Skeletal muscle tissue (tissue), 4 donors: ENCODE data around the gene ALOX15. TPM values are rescaled to one million over a fixed set of nuclear protein-coding genes. Genes with fewer than 3 reads are reported as not detected.
"Not testable (repeated sequence)": the region's sequence is repeated elsewhere in the genome, so short reads cannot be mapped to it uniquely, and the experiment has no call there.

Experiments used
- H3K27ac ChIP-seq: one replicate; pipeline ENCODE4 v1.7.0; 2013; ENCODE audit warnings: mild to moderate bottlenecking, low read depth, low read length, inconsistent platforms
- H3K27me3 ChIP-seq, 3 donors: one replicate each; pipeline ENCODE4 v1.7.0; 2013; ENCODE audit warnings: low read length in 3 of 3; ENCODE audit not compliant: control insufficient read depth in 3 of 3, insufficient read depth in 3 of 3
- H3K36me3 ChIP-seq, 3 donors: one replicate each; pipeline ENCODE4 v1.7.0; 2013; ENCODE audit warnings: low read length in 3 of 3; ENCODE audit not compliant: control insufficient read depth in 3 of 3, insufficient read depth in 3 of 3
- H3K4me1 ChIP-seq, 3 donors: one replicate each; pipeline ENCODE4 v1.7.0; 2013; ENCODE audit warnings: low read length in 3 of 3, mild to moderate bottlenecking in 3 of 3; ENCODE audit not compliant: control insufficient read depth in 3 of 3, insufficient read depth in 3 of 3
- H3K4me3 ChIP-seq, 3 donors: one replicate each; pipeline ENCODE4 v1.7.0; 2013; ENCODE audit warnings: low read length in 3 of 3
- H3K9ac ChIP-seq, 3 donors: one replicate each; pipeline ENCODE4 v1.7.0; 2013; ENCODE audit warnings: low read length in 3 of 3, mild to moderate bottlenecking in 3 of 3, moderate library complexity in 2 of 3, low read depth in 1 of 3
- H3K9me3 ChIP-seq, 3 donors: one replicate each; pipeline ENCODE4 v1.7.0; 2013; ENCODE audit warnings: low read length in 3 of 3; ENCODE audit not compliant: control insufficient read depth in 3 of 3
- total RNA-seq: library from RNA; depleted of rRNA; stranded (reverse); fragments of >200 nt; gene quantifications from one replicate; pipeline ENCODE4 v1.2.3, GENCODE V29; 2014
- donor health status: Osteomylitis.

ALOX15 gene
- total RNA-seq, 1 donor from 2014 or later: 0.52 TPM

GRCh38 chr17:4639301-4640059, 2.0 kb downstream of the ALOX15 start:
- peak overlapping the region in 1 of 3 donors; percentile 2 for H3K4me3 ChIP-seq
- not testable (repeated sequence) for H3K27ac ChIP-seq, H3K9me3 ChIP-seq, H3K36me3 ChIP-seq, H3K9ac ChIP-seq
- H3K4me1 ChIP-seq: peaks cover 8 to 19% (median 12%) of the 10 kb centered on the region in 3 donors
- H3K27me3 ChIP-seq: peaks cover 57 to 65% (median 64%) of the 10 kb centered on the region in 3 donors

- not testable (repeated sequence) for H3K27ac ChIP-seq, H3K9ac ChIP-seq, H3K4me3 ChIP-seq, H3K36me3 ChIP-seq, H3K9me3 ChIP-seq
- H3K4me1 ChIP-seq: peaks cover 8 to 19% (median 12%) of the 10 kb centered on the region in 3 donors
- peaks cover 54 to 64% (median 59%) of the 10 kb centered on the region in 3 donors for H3K27me3 ChIP-seq
These were observed 2.7 kb downstream of the ALOX15 start for GRCh38 chr17:4638766-4639165.

- Histone ChIP-seq H3K27ac (no peak overlapping the region), H3K4me3 (no peak overlapping the region), H3K9me3 (no peaks in the 10 kb centered on the region), H3K9ac (no peak overlapping the region), H3K4me1 (peaks cover 4 to 15% (median 9%) of the 10 kb centered on the region in 3 donors), H3K27me3 (peaks cover 45 to 58% (median 48%) of the 10 kb centered on the region in 3 donors), H3K36me3 (no peaks in the 10 kb centered on the region)
These were observed 4.9 kb downstream of the ALOX15 start for GRCh38 chr17:4636474-4637100.

GRCh38 chr17:4635823-4636375, 5.6 kb downstream of the ALOX15 start:
- H3K27ac ChIP-seq: no peak overlapping the region
- no peak overlapping the region for H3K9ac ChIP-seq
- H3K4me1 ChIP-seq: peaks cover 0 to 10% (median 5%) of the 10 kb centered on the region in 3 donors
- no peaks in the 10 kb centered on the region for H3K36me3 ChIP-seq
- peaks cover 40 to 51% (median 44%) of the 10 kb centered on the region in 3 donors for H3K27me3 ChIP-seq
- H3K4me3 ChIP-seq: no peak overlapping the region
- H3K9me3 ChIP-seq: no peaks in the 10 kb centered on the region

GRCh38 chr17:4634976-4635375, 6.5 kb downstream of the ALOX15 start:
- peaks cover 40 to 51% (median 44%) of the 10 kb centered on the region in 3 donors for H3K27me3 ChIP-seq
- H3K4me3 ChIP-seq: no peak overlapping the region
- H3K36me3 ChIP-seq: no peaks in the 10 kb centered on the region

GRCh38 chr17:4633643-4634042, 7.8 kb downstream of the ALOX15 start:
- Histone ChIP-seq H3K9me3 (no peaks in the 10 kb centered on the region), H3K9ac (no peak overlapping the region), H3K36me3 (no peaks in the 10 kb centered on the region), H3K4me3 (no peak overlapping the region), H3K27ac (no peak overlapping the region), H3K4me1 (peaks cover 0 to 3% (median 2%) of the 10 kb centered on the region in 3 donors), H3K27me3 (peaks cover 32 to 42% (median 39%) of the 10 kb centered on the region in 3 donors)

More at GRCh38 chr17:4634976-4635375, 6.5 kb downstream of the ALOX15 start:
- Histone ChIP-seq H3K9me3 (no peaks in the 10 kb centered on the region), H3K27ac (no peak overlapping the region), H3K9ac (no peak overlapping the region), H3K4me1 (peaks cover 0 to 10% (median 5%) of the 10 kb centered on the region in 3 donors)

- no peak overlapping the region for H3K9ac ChIP-seq
- H3K4me3 ChIP-seq: no peak overlapping the region
- H3K9me3 ChIP-seq: no peaks in the 10 kb centered on the region
- no peaks in the 10 kb centered on the region for H3K36me3 ChIP-seq
- H3K27me3 ChIP-seq: peaks cover 29 to 39% (median 33%) of the 10 kb centered on the region in 3 donors
- H3K27ac ChIP-seq: no peak overlapping the region
- peaks cover 0 to 3% (median 2%) of the 10 kb centered on the region in 3 donors for H3K4me1 ChIP-seq
These were observed 8.9 kb downstream of the ALOX15 start for GRCh38 chr17:4632581-4632920.

GRCh38 chr17:4631836-4632580, 9.5 kb downstream of the ALOX15 start:
- no peak overlapping the region for H3K27ac ChIP-seq
- peaks cover 0 to 3% (median 2%) of the 10 kb centered on the region in 3 donors for H3K4me1 ChIP-seq
- H3K9me3 ChIP-seq: no peaks in the 10 kb centered on the region
- H3K27me3 ChIP-seq: peaks cover 25 to 34% (median 28%) of the 10 kb centered on the region in 3 donors
- no peaks in the 10 kb centered on the region for H3K36me3 ChIP-seq
- H3K9ac ChIP-seq: no peak overlapping the region
- no peak overlapping the region for H3K4me3 ChIP-seq

GRCh38 chr17:4631431-4631830, 10.0 kb downstream of the ALOX15 start:
- Histone ChIP-seq H3K4me3 (no peak overlapping the region), H3K9me3 (no peaks in the 10 kb centered on the region), H3K27ac (no peak overlapping the region), H3K4me1 (peaks cover 0 to 3% (median 2%) of the 10 kb centered on the region in 3 donors), H3K27me3 (peaks cover 19 to 28% (median 22%) of the 10 kb centered on the region in 3 donors), H3K36me3 (no peaks in the 10 kb centered on the region), H3K9ac (no peak overlapping the region)
